Lower lobe of right lung (tissue), 2 donors: ENCODE results near the gene OSBPL3. TPM values are rescaled to one million over a fixed set of nuclear protein-coding genes. Genes with fewer than 3 reads are reported as not detected.

Source experiments
- ATAC-seq, 2 donors: fragments of 200-7000 bp; cut with Tn5 transposase; one replicate each; pipeline ENCODE4 v1.9.1; 2020 to 2022; ENCODE audit warnings: mild to moderate bottlenecking in 2 of 2, moderate library complexity in 2 of 2
- DNase-seq: peaks from one replicate; pipeline ENCODE4 v3.0.0-alpha.2; 2020
- H3K27ac ChIP-seq: fragments of 200-600 bp; one replicate; pipeline ENCODE4 v1.8.0; 2022
- H3K27me3 ChIP-seq: fragments of 200-600 bp; one replicate; pipeline ENCODE4 v1.8.0; 2022; ENCODE audit warnings: low read depth
- H3K36me3 ChIP-seq: fragments of 200-600 bp; one replicate; pipeline ENCODE4 v1.8.0; 2022; ENCODE audit warnings: mild to moderate bottlenecking
- H3K4me1 ChIP-seq: fragments of 200-600 bp; one replicate; pipeline ENCODE4 v1.8.0; 2022
- H3K4me3 ChIP-seq: fragments of 200-600 bp; one replicate; pipeline ENCODE4 v1.8.0; 2022; ENCODE audit warnings: mild to moderate bottlenecking
- H3K9me3 ChIP-seq: fragments of 200-600 bp; one replicate; pipeline ENCODE4 v1.8.0; 2022
- CTCF ChIP-seq: fragments of 200-600 bp; IDR thresholded peaks from one replicate; pipeline ENCODE4 v1.8.0; 2022; ENCODE audit warnings: antibody characterized with exemption, mild to moderate bottlenecking
- intact Hi-C: fragments of 100-400 bp; cut with DNase I; formaldehyde crosslinking; loops from one replicate; pipeline ENCODE4 v1.11.0; 2022
- long read RNA-seq: library from polyadenylated mRNA; unstranded; transcript quantifications from one replicate; pipeline ENCODE4 v2.0.0, GENCODE V29; 2021
- total RNA-seq: library from RNA; stranded (reverse); fragmentation: NEBNext Ultra II Directional; extraction: Animal tissue kit (Norgen Biotek cat#: 25700); gene quantifications from one replicate; pipeline ENCODE4 v1.2.1, GENCODE V29; 2021
- donor health status: DM: no; HTN: yes; CAD: no; lungs with severe emphysema.

The OSBPL3 gene
- total RNA-seq, result 24.9 TPM
- long read RNA-seq, full-length matches to known transcripts, result 1 of 23 reads
- long read RNA-seq, partial matches to known transcripts, result 3 of 23 reads
- long read RNA-seq, other reads (novel, unspliced or antisense), result 19 of 23 reads

DNA sequence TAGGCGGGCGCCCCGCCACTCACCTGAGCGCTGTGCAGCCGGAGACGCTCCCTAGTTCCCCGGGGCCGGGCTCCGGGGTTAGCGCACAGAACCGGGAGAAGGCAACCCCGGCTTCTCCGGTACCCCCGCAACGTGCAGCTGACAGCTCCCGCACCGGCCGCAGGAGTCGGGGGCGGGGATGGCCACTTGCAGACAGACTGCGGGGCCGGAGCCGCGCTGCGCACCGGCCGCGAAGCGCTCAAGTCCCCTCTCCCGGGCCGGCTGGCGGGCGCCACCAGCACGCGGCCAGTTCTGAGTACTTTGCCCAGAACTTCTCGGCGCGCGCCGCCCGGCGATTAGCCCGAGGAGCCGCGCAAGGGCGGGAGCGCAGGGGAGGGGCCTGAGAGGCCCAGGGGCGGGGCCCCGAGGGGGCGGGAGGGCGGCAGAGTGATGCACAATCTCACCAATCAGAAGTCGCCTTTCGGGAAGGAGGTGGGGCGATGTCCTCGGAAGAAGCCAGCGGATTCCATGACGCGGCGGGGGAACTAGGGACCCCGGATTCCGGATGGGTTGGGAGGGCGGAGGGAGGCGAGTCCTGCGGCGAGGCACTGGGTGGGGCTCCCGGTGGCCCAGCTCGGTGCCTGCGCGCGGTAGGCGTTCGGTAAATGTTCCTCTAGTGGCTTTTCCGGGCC, at the start of gene OSBPL3:
Gene OSBPL3, minus strand, starts transcription at position 316 of the 671 bp plus-strand sequence. CDS start 87,706 bp downstream, outside the sequence.
- no peak for TF ChIP-seq CTCF

DNA sequence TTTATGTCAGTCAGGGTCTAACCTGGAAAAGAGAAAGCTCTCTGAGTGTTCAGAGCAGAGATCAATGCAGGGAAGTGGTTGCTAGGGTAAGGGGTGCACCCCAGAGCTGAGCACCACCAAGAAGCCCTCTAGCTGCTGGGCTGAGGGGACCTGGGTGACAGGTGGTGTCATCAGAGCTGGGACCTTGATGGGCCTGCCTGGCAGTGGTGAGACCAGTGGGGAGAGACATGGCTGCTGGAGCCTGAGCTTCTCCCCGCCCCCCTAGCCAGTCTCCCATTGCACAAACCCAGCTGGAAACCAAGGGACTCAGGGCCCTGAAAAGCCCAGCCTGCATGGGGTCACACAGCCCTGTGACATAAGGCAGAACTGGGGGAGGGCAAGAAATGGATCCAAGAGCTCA, 49.1 kb upstream of the OSBPL3 start:
- Histone ChIP-seq H3K36me3 (no peaks in the 10 kb centered on the region), H3K9me3 (no peaks in the 10 kb centered on the region)
- no peak for ATAC-seq

More for the DNA sequence above, at the start of gene OSBPL3:
- Histone ChIP-seq H3K36me3 (no peaks in the 10 kb centered on the region), H3K27ac (peak within 1 kb of the TSS; percentile 90), H3K4me3 (peak within 1 kb of the TSS; percentile 72), H3K4me1 (peaks cover 26% of the 10 kb centered on the region), H3K27me3 (peaks cover 6% of the 10 kb centered on the region), H3K9me3 (no peaks in the 10 kb centered on the region)
- intact Hi-C loops, result no loop called here
- ATAC-seq (peak; percentile 95 to 98), DNase-seq (peak; percentile 95)

GRCh38 chr7:25028370-25029021, 48.5 kb upstream of the OSBPL3 start:
- Histone ChIP-seq H3K27me3 (no peaks in the 10 kb centered on the region), H3K4me3 (no peak overlapping the region), H3K9me3 (no peaks in the 10 kb centered on the region), H3K36me3 (no peaks in the 10 kb centered on the region), H3K27ac (no peak overlapping the region), H3K4me1 (no peaks in the 10 kb centered on the region)
- intact Hi-C loops, result no loop called here
- ATAC-seq, result peak in 1 of 2 donors; percentile 51
- no peak for TF ChIP-seq CTCF
- DNase-seq, result no peak

More for the DNA sequence above, 49.1 kb upstream of the OSBPL3 start:
- Histone ChIP-seq H3K4me3 (no peak overlapping the region), H3K27me3 (no peaks in the 10 kb centered on the region), H3K27ac (no peak overlapping the region), H3K4me1 (no peaks in the 10 kb centered on the region)
- no peak for TF ChIP-seq CTCF
- no peak for DNase-seq
- intact Hi-C loops, result no loop called here

GRCh38 chr7:25026156-25026555, 46.2 kb upstream of the OSBPL3 start:
- TF ChIP-seq CTCF, result no peak
- intact Hi-C loops, result no loop called here
- H3K9me3 ChIP-seq, result no peaks in the 10 kb centered on the region
- DNase-seq (no peak), ATAC-seq (no peak)
- no peaks in the 10 kb centered on the region for H3K36me3 ChIP-seq
- H3K27me3 ChIP-seq, result no peaks in the 10 kb centered on the region
- H3K4me1 ChIP-seq, result no peaks in the 10 kb centered on the region
- H3K4me3 ChIP-seq, result no peak overlapping the region
- no peak overlapping the region for H3K27ac ChIP-seq

DNA sequence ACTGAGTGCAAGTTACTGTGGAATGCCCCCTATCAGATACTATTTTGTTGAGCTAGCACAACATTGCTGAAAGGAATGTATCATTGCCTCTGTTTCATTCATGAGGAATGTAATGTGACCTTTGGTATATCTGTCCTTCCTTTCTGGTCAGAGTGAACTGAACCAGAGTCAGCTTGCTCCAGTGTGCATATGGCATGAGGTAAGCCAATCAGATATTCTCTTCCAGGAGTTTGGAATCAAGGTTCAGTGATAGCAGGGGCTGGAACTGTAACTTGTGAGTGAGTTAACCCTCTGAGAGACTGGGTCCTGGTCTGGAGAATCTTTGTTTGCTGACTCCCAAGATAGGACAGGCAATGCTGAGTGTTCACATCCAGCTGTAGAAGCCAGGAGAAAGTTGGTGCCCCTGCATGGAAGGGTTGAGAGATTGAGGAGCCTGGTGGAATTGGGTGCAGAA, 45.3 kb upstream of the OSBPL3 start:
- H3K27me3 ChIP-seq, result no peaks in the 10 kb centered on the region
- no peaks in the 10 kb centered on the region for H3K9me3 ChIP-seq
- DNase-seq (no peak), ATAC-seq (peak in 1 of 2 donors; percentile 31)
- intact Hi-C loops, result no loop called here
- H3K27ac ChIP-seq, result no peak overlapping the region
- no peak for TF ChIP-seq CTCF
- H3K36me3 ChIP-seq, result no peaks in the 10 kb centered on the region
- H3K4me3 ChIP-seq, result no peak overlapping the region
- no peaks in the 10 kb centered on the region for H3K4me1 ChIP-seq
